ENCODE results near the gene ATP2B1. TPM values are rescaled to one million over a fixed set of nuclear protein-coding genes. Genes with fewer than 3 reads are reported as not detected.

ATP2B1 gene
- total RNA-seq, 2 donors from 2014 or later = 16.4 to 80.3 TPM

- intact Hi-C loops (cut with DNase I) = no loop called here
- Histone ChIP-seq H3K4me3 (no peak overlapping the region), H3K27me3 (replicated peaks; ENCODE audit: insufficient read depth) (no peaks in the 10 kb centered on the region), H3K9me3 (no peaks in the 10 kb centered on the region), H3K27ac (no peak overlapping the region), H3K4me1 (replicated peaks) (no peaks in the 10 kb centered on the region), H3K36me3 (no peaks in the 10 kb centered on the region)
- no peak for TF ChIP-seq POLR2A (IDR thresholded peaks at IDR 0.05)
- TF ChIP-seq POLR2AphosphoS5 (IDR thresholded peaks at IDR 0.05) = no peak
- TF ChIP-seq, protein P1, sequence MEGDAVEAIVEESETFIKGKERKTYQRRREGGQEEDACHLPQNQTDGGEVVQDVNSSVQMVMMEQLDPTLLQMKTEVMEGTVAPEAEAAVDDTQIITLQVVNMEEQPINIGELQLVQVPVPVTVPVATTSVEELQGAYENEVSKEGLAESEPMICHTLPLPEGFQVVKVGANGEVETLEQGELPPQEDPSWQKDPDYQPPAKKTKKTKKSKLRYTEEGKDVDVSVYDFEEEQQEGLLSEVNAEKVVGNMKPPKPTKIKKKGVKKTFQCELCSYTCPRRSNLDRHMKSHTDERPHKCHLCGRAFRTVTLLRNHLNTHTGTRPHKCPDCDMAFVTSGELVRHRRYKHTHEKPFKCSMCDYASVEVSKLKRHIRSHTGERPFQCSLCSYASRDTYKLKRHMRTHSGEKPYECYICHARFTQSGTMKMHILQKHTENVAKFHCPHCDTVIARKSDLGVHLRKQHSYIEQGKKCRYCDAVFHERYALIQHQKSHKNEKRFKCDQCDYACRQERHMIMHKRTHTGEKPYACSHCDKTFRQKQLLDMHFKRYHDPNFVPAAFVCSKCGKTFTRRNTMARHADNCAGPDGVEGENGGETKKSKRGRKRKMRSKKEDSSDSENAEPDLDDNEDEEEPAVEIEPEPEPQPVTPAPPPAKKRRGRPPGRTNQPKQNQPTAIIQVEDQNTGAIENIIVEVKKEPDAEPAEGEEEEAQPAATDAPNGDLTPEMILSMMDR (IDR thresholded peaks at IDR 0.05) = no peak
- DNase-seq (ENCODE audit: low spot score) = no peak
- WGBS = 45% methylated on average over 2 of the region's 2 CpGs
Observed at GRCh38 chr12:89618113-89618862, 90.3 kb downstream of the ATP2B1 start.

DNA sequence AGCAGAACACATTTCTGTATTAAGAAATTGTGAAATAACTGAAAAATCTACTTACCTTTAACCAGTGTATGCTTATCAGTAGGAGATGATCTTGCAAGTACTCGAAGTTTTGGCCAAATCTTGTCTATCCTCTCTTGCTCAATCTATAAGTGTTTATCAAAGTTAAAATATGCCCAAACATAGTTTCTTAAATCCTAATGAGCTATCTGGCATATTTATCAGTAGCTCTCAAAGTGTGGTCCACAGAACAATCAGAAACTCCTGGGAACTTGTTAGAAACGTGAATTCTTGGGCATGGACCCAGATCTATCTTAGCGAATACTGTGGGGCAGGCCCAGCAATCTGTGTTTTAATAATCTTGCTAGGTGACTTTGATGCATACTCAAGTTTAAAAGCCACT is 98.3 kb downstream of the ATP2B1 start:
- DNase-seq (ENCODE audit: low spot score) = no peak
- no peaks in the 10 kb centered on the region for H3K27me3 ChIP-seq (replicated peaks; ENCODE audit: insufficient read depth)

DNA sequence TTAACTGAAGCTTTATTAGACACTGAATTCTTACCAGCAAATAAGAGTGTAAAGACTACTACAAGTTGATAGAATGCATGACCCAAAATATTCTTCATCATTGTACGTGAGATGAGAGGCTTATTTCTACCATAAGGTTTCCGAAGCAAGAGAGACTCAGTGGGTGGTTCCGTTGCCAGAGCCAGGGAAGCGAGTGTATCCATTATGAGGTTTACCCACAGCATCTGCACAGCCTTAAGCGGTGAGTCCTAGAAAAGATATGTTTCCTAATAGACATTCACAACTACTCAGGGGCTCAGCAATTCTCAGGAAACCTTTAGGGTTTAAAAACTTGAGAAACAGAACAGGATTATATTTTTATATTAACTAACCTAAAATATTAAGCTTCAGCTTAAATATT is 105.0 kb downstream of the ATP2B1 start:
- Histone ChIP-seq H3K27ac (no peak overlapping the region), H3K27me3 (replicated peaks; ENCODE audit: insufficient read depth) (no peaks in the 10 kb centered on the region), H3K4me3 (no peak overlapping the region), H3K9me3 (no peaks in the 10 kb centered on the region), H3K4me1 (replicated peaks) (no peaks in the 10 kb centered on the region), H3K36me3 (no peaks in the 10 kb centered on the region)
- no peak for DNase-seq (ENCODE audit: low spot score)
- 95% methylated on average over 5 of the region's 5 CpGs for WGBS
- TF ChIP-seq, protein P1 (IDR thresholded peaks at IDR 0.05) = no peak
- TF ChIP-seq POLR2AphosphoS5 (IDR thresholded peaks at IDR 0.05) = no peak
- intact Hi-C loops (cut with DNase I) = no loop called here

More for the DNA sequence above, 98.3 kb downstream of the ATP2B1 start:
- WGBS = 64% methylated on average over 3 of the region's 3 CpGs
- Histone ChIP-seq H3K4me1 (replicated peaks) (no peaks in the 10 kb centered on the region), H3K36me3 (no peaks in the 10 kb centered on the region), H3K4me3 (no peak overlapping the region), H3K27ac (no peak overlapping the region), H3K9me3 (no peaks in the 10 kb centered on the region)
- TF ChIP-seq POLR2AphosphoS5 (IDR thresholded peaks at IDR 0.05) (no peak), POLR2A (IDR thresholded peaks at IDR 0.05) (no peak)
- TF ChIP-seq, protein P1 (IDR thresholded peaks at IDR 0.05) = no peak
- intact Hi-C loops (cut with DNase I) = no loop called here

DNA sequence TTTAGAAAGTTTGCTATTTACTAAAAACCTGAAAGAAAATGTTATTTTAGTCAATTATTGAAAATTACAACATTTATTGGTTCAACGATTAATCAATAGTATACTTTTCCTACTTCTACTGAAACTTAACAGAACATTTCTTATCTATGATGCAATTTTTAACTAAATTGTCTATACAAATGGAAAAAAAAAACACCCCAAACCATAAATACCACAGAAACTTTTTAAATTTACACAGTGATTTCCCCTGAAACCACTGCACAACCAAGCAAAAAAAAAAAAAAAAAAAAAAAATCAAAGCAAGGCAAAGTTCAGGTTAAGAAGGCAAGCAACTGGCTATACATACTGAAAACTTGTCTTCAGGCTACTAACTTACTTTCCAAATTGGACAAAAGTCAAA is 110.9 kb downstream of the ATP2B1 start:
- 93% methylated on average over 1 of the region's 1 CpG for WGBS
- Histone ChIP-seq H3K9me3 (no peaks in the 10 kb centered on the region), H3K27ac (no peak overlapping the region), H3K36me3 (no peaks in the 10 kb centered on the region), H3K4me1 (replicated peaks) (no peaks in the 10 kb centered on the region), H3K27me3 (replicated peaks; ENCODE audit: insufficient read depth) (no peaks in the 10 kb centered on the region), H3K4me3 (no peak overlapping the region)
- intact Hi-C loops (cut with DNase I) = no loop called here
- TF ChIP-seq POLR2AphosphoS5 (IDR thresholded peaks at IDR 0.05) = no peak
- no peak for TF ChIP-seq POLR2A (IDR thresholded peaks at IDR 0.05)
- TF ChIP-seq, protein P1 (IDR thresholded peaks at IDR 0.05) = no peak
- no peak for DNase-seq (ENCODE audit: low spot score)

- intact Hi-C loops (cut with DNase I) = no loop called here
- Histone ChIP-seq H3K4me1 (replicated peaks) (no peaks in the 10 kb centered on the region), H3K4me3 (no peak overlapping the region), H3K36me3 (no peaks in the 10 kb centered on the region), H3K27me3 (replicated peaks; ENCODE audit: insufficient read depth) (no peaks in the 10 kb centered on the region), H3K9me3 (no peaks in the 10 kb centered on the region), H3K27ac (no peak overlapping the region)
- TF ChIP-seq POLR2AphosphoS5 (IDR thresholded peaks at IDR 0.05) (no peak), POLR2A (IDR thresholded peaks at IDR 0.05) (no peak)
- TF ChIP-seq, protein P1 (IDR thresholded peaks at IDR 0.05) = no peak
- 73% methylated on average over 4 of the region's 4 CpGs for WGBS
- no peak for DNase-seq (ENCODE audit: low spot score)
Observed at GRCh38 chr12:89597210-89597609, 111.4 kb downstream of the ATP2B1 start.
